NCI-H748 (cell line): ENCODE results near the gene APOL6.
"Not testable (repeated sequence)": the region's sequence is repeated elsewhere in the genome, so short reads cannot be mapped to it uniquely, and the experiment has no call there.

Source experiments
- DNase-seq: peaks from one replicate; lab custom pipeline; 2025; ENCODE audit not compliant: unreplicated experiment; lab: John Stamatoyannopoulos, UW

The APOL6 gene

GRCh38 chr22:35634943-35635540, 13.2 kb upstream of the APOL6 start:
- no peak for DNase-seq

DNA sequence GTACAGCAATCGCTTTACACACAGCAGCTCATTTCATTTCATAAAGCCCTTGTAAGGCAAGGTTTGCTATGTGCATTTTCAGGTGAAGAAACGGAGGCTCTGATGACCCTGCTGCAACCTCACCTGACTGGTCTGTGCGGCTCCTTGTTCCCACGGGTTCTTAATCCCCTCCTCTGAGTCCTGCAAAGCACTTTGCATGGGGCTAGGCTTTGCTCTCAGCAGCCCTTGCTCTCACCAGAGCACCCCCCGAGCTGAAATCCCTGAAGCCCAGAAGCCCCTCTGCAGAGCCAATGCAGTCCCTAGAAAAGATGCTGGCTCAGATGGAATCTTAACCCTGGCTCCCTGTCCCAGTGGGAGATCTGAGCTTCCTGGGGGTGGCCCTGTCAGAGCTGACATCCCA, 11.0 kb upstream of the APOL6 start:
- DNase-seq, result no peak

DNA sequence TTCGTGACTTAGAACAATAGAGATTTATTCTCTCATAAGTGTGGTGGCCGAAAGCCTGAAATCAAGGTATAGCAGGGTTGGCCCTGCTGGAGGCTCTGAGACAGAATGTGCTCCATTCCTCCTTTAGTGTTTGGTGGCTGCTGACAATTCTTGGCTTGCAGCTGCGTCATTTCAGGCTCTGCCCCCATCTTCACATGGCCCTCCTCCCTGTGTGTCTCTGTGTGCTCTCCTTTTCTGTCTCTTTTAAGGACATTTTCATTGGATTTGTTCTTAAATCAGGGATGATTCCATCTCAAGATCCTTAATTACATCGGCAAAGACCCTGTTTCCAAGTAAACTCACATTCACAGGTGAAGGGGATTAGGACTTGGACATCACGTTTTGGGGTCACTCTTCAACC, 10.2 kb upstream of the APOL6 start:
- no peak for DNase-seq

DNA sequence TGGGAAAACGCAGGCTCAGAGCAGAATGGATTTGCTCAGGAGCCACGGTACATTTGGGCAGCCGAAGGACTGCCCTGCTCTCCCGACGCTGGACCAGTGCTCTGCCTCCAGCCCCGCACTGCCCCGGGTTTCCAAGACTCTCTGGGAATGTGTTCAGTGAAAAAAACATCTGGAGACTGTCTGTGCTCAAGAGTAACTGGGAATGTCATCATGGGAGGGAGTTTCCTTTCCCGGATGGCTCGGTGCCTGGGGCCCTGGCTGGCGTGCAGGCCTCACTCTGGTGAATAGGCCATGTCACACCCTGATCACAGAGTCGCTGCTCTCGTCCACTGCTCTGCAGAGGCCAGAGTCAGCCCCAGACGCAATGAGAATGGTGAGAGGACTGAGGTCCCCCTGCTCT, 9.8 kb upstream of the APOL6 start:
- no peak for DNase-seq

DNA sequence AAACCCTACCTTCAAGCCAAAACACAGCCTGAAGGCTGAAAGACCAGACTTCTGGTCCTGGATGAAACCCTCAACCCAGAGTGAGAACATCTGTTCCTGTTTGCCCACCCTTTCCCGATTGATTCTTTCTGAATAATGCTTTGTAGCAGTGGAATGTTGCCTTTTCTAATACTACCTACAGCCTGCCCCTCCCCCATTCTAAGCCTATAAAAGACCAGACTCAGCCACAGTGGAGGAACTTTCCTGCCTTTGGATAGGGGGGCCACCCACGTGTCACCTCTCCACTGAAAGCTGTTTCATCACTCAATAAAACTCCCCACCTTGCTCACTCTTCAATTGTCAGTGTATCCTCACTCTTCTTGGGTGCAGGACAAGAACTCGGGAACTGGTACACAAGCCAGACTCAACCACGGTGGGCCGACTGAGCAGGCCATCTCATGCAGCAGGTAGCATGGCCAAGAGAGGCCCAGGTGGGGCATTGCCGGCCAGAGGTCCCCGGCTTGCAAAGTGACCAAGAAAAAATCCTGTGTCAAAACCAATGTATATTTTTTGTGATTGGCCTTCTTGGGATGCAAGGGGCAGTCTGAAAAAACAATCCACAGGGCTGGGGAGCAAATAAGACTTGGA, 6.6 kb upstream of the APOL6 start:
- DNase-seq, result no peak

DNA sequence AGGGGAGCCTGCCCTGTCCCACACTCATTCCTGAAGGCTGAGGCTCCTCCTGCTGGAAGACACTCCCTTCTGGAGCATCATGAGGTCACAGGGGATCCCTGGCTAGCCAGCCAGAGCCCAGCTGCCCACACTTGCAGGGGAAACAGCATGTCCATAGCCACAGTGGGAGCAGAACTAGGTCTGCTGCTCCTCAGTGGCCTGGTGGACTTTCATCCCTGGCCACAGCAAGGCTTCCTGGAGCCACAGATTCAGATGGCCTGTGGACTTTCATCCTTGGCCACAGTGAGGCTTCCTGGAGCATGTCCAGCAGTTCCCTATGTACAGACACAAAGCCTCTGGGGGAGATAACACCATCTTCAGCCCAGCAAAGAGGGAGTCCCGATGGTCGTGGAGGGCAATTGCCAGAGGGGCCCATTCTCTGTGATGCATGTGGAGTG, 5.9 kb upstream of the APOL6 start:
- no peak for DNase-seq

DNA sequence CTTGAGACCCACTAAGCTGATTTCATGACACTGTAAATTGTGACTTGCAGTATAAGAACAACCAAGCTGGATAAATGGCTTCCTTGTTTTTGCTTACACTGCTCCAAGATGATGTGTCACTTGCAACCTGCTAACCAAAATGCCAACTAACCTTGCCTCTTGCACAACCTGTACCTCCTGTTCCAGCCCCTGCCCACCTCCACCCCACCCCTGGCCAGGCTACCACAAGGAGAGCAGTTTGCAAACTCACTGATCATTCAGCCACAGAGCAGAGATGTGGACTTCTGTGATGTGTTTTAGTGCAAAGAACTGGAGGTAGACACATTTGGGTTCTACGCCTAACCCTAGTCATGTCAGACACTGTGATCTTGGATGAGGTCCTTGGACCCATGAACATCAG, 4.3 kb upstream of the APOL6 start:
- no peak for DNase-seq

GRCh38 chr22:35645646-35646045, 2.6 kb upstream of the APOL6 start:
- no peak for DNase-seq

GRCh38 chr22:35649026-35649553, 844 bp downstream of the APOL6 start:
- DNase-seq, result no peak

GRCh38 chr22:35649636-35650250, 1.5 kb downstream of the APOL6 start:
- DNase-seq, result no peak

- DNase-seq, result no peak
Observed at GRCh38 chr22:35651085-35651484, 2.8 kb downstream of the APOL6 start.

GRCh38 chr22:35653824-35654223, 5.6 kb downstream of the APOL6 start:
- DNase-seq, result no peak

DNA sequence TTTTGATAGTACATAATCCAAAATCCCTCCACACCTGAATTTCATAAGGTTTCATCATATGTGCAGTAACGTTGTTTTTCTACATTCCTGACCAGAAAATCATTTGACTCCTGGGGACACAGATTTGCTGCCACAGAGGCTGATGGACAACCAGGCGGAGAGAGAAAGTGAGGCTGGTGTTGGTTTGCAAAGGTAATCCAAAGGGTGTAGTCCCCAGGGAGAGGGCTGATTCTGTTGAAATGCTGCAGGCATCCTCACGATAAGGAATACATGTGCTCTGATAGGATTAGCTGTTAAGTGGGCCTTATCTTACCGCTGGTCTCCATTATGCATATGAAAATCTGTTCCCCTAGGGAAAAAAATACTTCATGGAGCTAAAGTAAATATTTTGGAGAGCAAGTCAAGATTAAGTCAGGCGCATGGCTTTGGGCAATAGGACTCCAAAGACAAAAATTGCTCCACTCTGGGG, 8.1 kb downstream of the APOL6 start:
- DNase-seq, result no peak

DNA sequence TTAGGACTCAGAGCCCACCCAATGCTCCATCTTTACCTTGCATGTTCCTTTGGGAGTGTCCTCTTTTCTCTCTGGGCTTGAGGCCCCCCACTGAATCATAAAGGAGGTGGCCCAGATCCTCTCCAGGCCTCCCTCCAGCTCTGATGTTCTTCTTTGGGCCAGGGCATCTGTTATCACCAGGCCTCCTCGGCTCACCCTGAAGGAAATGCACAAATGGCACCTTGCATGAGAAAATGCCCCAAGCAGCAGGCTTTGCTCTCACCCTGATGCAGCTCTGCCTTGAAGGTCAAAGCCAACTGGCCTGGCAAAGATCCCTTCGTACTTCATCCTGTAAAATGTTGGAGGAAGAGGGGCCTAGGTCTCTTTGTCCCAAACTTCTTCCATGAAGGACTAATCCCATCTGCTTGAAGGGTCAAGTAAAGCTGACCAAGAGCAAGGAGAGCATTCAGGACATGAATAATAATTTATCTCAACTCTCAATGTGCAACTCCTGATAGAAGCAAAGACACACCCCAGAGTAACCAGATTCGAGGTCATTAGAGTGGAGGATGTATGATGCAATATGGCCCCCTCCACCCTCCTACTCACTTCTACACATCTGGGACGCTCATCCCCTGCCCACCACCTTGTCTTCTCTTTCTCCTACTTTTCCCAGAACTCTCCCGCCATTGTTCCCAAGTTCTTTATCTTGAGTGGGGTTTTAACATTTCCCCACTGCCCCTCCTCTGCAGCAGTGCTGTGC, 9.5 kb downstream of the APOL6 start:
- no peak for DNase-seq

GRCh38 chr22:35660291-35661127, 12.3 kb downstream of the APOL6 start:
- no peak for DNase-seq

DNA sequence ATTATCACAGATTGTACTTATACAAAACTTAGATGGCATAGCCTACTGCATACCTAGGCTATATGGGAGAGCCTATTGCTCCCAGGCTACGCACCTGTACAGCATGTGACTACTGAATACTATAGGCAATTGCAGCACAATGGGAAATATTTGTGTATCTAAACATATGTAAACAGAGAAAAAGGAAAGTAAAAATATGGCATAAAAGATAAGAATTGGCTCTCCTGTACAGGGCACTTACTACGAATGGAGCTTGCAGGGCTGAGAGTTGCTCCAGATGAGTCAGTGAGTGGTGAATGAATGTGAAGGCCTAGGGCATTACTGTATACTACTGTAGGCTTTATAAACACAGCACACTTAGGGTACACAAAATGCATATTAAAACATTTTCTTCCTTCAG, 13.2 kb downstream of the APOL6 start:
- no peak for DNase-seq

DNA sequence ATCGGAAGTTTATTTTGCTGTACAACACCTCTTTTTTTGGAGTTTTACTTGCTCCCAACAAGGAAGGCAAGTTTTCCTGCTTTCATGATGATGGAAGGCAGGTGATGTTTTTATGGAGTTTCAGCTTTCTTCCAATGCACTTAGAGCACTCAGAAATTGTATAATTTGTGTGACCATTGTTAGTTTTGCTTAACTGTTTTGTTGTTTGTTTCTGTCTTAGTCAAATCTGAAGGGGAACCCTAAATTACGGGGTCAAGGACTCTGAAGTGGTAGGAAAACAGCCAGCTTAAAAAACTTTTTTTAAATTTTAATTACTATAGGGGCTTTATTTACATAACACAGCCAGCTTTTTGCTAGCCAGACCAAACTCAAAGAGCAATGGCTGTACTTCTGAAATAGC, 14.7 kb downstream of the APOL6 start:
- DNase-seq, result peak; percentile 14

DNA sequence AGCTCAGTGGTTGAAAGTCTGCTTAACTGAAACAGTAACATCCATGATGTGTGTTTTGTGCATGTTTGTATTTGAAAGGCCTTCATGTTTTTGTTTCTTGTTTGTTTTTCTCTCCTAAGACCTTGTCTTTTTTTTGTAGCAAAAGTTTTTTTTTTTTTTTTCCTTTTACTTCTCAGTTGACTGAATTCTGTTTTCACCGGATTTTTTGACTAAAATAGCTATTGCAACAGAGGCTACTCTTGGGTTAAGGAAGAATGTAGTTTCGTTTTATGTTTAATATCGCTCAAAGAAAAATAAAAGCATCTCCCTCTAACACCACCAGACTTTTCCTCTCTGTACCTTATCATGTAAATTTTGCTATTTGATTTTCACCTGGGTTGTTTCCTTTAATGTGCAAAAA, 15.1 kb downstream of the APOL6 start:
- DNase-seq, result no peak

GRCh38 chr22:35664955-35665587, 16.8 kb downstream of the APOL6 start:
- no peak for DNase-seq

DNA sequence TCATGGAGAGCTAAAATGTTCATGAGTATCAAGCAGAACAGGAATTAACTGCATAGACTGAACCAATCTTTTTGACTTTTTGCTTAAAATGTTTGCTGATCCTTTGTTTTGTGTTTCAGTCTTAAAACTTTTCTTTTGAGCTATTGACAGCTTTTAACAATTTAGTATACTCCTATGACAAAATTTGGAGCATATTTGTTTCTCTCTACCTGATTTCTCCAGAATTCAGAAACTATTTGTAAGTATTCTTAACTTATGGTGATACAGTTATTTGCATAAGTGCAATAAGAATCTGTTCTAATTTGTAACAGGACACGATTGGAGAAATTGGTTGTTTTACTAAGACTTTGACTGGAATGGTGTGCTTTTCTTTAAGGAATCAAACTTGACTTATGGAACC, 18.5 kb downstream of the APOL6 start:
- DNase-seq, result not testable (repeated sequence)
